Measurements from ENCODE around the gene RNF187.

RNF187 gene
- long read RNA-seq, donor 1, transcript RNF187-201 (4 exons, 3,017 nt) = major isoform, 48 of 53 reads
- long read RNA-seq, donor 1, partial matches to known transcripts = 0 of 53 reads
- long read RNA-seq, donor 1, other reads (novel, unspliced or antisense) = 5 of 53 reads
- long read RNA-seq, donor 2, transcript RNF187-201 (4 exons, 3,017 nt) = major isoform, 33 of 38 reads
- long read RNA-seq, donor 2, partial matches to known transcripts = 0 of 38 reads
- long read RNA-seq, donor 2, other reads (novel, unspliced or antisense) = 5 of 38 reads
- long read RNA-seq, donor 3, transcript RNF187-201 (4 exons, 3,017 nt) = major isoform, 13 of 13 reads
- long read RNA-seq, donor 3, partial matches to known transcripts = 0 of 13 reads
- long read RNA-seq, donor 3, other reads (novel, unspliced or antisense) = 0 of 13 reads
- long read RNA-seq, donor 4, transcript RNF187-201 (4 exons, 3,017 nt) = major isoform, 22 of 28 reads
- long read RNA-seq, donor 4, partial matches to known transcripts = 0 of 28 reads
- long read RNA-seq, donor 4, other reads (novel, unspliced or antisense) = 6 of 28 reads
- long read RNA-seq, donor 5, transcript RNF187-201 (4 exons, 3,017 nt) = major isoform, 71 of 71 reads
- long read RNA-seq, donor 5, partial matches to known transcripts = 0 of 71 reads
- long read RNA-seq, donor 5, other reads (novel, unspliced or antisense) = 0 of 71 reads
- long read RNA-seq, donor 6, transcript RNF187-201 (4 exons, 3,017 nt) = major isoform, 42 of 56 reads
- long read RNA-seq, donor 6, partial matches to known transcripts = 0 of 56 reads
- long read RNA-seq, donor 6, other reads (novel, unspliced or antisense) = 14 of 56 reads
- long read RNA-seq, donor 7, transcript RNF187-201 (4 exons, 3,017 nt) = major isoform, 49 of 61 reads
- long read RNA-seq, donor 7, partial matches to known transcripts = 12 of 61 reads
- long read RNA-seq, donor 7, other reads (novel, unspliced or antisense) = 0 of 61 reads
- long read RNA-seq, donor 8, transcript RNF187-201 (4 exons, 3,017 nt) = major isoform, 34 of 75 reads
- long read RNA-seq, donor 8, partial matches to known transcripts = 32 of 75 reads
- long read RNA-seq, donor 8, other reads (novel, unspliced or antisense) = 9 of 75 reads

- no peak for DNase-seq
Measured at GRCh38 chr1:228487336-228488124, at the start of gene RNF187. Gene RNF187 (plus strand): TSS chr1:228487382.

DNA sequence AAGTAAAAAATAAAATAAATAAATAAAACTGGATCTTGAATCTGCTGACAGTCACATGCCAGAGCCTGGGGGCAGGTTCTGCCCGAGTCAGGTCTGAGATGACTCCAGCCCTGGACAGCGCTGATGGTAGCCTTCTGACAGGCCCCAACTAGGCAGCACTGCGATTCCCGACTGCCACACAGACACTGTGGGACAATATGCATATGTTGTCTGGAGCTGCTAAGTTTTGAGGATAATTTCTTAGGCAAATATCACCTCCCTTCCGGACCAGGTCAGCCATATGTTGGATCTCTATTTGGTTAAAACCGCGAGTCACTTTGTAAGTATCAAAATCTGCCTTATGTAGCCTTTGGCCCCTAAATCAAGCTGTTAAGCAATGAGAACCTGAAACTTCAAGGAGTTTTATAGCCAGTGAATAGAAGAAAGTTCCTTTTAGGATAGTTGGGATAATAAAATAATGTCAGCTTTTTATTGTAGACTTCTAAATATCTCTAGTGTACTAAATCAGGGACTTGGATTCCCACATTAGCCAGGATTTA lies 49.7 kb upstream of the RNF187 start:
- no peak for DNase-seq

DNA sequence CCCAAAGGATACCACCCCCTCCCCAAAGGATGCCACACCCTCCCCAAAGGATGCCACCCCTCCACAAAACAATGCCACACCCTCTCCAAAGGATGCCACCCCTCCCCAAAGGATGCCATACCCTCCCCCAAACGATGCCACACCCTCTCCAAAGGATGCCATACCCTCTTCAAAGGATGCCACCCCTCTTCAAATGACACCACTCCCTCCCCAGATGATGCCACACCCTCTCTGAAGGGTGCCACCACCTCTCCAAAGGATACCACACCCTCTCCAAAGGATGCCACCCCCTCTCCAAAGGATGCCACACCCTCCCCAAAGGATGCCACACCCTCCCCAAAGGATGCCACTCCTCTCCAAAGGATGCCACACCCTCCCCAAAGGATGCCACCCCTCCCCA lies 48.9 kb upstream of the RNF187 start:
- DNase-seq = no peak

DNA sequence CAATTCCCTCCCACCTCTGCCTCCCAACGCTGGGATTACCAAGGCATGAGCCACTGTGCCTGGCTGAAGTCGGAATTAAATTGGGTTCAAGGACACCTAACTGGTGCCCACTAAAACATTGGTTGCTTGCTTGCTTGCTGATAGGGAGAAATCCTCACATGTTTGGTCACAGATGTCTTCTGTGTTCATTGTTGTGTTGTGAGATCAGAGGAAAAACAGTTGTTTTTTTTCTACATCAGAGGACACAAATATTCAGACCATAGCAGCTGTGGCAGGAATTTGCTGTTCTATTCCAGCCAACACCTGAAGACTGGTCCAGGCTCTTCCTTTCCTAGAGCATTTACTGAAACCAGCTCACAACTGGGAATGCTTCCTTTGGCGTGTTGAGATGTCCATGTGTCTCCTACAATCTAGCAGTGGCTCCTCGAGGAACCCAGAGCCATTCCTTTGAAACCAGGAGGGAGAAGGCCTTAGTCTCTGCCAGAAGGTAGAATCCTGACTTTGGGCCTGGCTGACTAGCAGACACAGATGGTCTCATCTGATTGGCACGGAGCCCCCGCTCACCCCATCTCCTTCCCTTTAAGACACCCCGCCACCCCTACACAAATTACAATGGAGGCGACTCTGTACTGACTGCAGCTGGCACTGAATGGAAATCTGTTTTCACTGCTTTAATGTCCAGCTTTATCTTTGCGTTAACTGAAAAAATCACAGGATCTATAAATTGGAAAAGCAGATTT lies 46.3 kb upstream of the RNF187 start:
- DNase-seq = no peak

DNA sequence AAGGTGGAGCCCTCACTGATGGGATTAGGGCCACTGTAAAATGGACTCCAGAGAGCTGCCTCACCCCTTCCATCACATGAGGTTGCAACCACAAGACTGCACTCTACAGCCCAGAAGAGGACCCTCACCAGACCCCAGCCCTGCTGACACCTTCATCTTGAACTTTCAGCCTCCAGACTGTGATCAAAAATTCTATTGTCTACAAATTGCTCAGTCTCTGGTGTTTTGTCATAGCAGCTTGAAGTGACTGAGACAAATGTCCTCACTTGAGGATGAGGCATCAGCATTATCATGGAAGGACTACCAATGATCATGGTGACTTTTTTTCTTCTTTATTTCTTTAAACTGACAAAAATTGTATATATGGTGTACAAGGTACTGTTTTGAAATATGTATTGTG lies 43.8 kb upstream of the RNF187 start:
- DNase-seq = no peak

- no peak for DNase-seq
Measured at GRCh38 chr1:228445490-228445842, 41.7 kb upstream of the RNF187 start.

GRCh38 chr1:228445843-228446650 lies 41.1 kb upstream of the RNF187 start:
- DNase-seq = peak; percentile 64

GRCh38 chr1:228446852-228447251 lies 40.3 kb upstream of the RNF187 start:
- DNase-seq = no peak

DNA sequence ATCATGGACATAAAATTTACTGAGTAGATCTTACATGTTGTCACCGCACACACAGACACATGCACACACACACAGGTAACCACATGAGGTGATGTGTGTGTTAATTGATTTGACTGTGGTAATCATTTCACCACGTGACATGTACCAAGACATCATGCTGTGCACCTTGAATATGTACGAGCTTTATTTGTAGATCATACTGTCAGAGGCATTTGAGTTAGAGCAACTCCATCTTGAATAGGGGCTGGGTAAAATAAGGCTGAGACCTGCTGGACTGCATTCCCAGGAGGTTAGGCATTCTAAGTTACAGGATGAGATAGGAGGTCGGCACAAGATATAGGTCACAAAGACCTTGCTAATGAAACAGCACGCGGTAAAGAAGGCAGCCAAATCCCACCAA lies 38.8 kb upstream of the RNF187 start:
- no peak for DNase-seq

- no peak for DNase-seq
Measured at GRCh38 chr1:228450200-228450599, 37.0 kb upstream of the RNF187 start.

DNA sequence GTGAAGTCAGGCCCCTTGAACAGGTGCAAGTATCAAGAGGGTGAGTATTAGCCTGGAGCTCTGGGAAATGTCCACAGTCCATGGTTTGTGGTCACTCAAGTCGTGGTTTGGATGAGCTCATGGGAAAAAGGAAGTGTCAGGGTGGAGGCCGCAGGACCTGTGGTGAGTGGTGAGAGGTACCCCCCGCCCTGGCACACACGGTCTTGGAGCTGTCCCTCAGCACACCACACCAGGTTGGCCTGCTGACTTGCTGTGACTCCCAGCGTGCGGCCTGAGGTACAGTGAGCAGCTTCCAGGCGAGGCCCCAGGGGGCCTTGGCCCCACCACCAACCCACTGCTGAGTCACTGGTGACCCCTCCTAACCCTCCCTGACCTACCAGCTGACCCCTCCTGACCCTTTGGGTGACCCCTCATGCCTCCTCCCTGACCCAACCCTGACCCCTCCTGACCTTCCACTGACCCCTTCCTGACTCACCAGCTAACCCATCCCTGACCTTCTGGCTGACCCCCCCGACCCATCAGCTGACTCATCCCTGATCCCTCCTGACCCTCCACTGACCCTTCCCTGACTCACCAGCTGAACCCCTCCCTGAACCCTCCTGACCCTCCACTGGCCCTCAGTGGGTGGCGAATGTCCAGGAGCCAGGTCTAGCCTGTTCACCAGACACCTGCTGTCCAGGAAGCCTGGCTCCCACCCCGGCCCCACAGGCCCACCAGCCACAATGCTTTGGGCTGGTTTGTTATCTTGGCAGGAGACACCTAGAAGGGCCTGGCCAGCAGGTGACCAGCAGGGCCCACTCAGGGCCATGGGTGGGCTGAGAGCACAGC lies 34.8 kb upstream of the RNF187 start:
- DNase-seq = no peak

DNA sequence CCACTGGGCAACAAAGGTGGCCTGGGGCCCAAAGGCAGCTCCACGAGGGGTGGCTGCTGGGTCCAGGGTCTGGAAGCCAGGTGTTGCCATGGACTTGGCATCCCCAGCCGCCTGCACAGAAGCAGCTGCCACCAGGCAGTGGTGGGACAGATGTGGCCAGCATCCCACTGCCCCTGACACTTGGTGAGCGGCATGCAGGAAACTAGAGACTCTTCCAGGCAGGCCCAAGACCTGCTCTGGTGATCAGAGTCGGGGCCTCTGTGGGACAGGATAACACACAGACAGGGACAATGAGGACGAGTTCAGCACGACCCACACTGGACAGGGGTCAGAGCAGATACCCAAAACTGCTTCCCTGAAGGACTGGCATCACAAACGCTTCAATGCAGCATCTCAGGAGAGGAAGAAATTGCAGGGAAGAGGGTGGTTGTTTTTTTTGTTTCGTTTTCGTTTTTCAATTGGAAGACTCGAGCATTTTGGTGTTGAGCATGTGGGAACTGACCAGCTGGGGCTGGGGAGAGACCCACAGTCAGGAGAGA lies 34.1 kb upstream of the RNF187 start:
- no peak for DNase-seq

DNA sequence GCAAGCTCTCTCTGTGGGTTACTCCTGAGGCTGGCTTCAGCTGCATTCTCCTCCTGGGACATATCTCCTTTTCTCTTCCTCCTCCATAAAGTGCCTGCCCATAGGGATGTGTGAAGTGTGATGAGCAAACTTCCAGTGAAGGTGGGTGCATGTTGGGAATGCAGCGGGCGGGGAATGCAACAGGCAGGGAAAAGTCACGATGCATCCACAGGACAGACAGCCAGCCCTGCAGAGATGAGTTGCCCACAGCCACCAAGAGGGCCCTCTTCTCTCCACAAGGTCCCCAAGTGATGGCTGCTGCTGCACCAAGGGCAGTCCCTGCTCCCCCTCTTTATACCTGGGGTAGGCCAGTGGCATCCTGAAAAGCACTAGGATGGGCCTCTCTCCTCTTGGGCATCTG lies 33.6 kb upstream of the RNF187 start:
- no peak for DNase-seq

DNA sequence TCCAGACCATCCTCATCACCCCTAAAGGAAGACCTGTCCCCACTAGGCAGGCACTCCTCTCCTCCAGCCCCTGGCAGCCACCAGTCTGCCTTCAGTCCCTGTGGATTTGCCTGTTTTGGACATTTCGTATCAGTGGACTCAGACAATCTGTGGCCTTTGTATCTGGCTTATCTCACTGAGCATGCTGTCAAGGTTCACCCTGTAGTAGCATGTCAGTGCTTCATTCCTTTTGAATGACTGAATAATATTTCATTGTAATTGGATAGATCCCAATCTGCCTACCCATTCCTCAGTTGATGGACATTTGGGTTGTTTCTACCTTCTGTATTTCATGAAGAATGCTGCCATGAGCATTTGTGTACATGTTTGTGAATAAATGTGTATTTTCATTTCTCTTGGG lies 32.9 kb upstream of the RNF187 start:
- no peak for DNase-seq

DNA sequence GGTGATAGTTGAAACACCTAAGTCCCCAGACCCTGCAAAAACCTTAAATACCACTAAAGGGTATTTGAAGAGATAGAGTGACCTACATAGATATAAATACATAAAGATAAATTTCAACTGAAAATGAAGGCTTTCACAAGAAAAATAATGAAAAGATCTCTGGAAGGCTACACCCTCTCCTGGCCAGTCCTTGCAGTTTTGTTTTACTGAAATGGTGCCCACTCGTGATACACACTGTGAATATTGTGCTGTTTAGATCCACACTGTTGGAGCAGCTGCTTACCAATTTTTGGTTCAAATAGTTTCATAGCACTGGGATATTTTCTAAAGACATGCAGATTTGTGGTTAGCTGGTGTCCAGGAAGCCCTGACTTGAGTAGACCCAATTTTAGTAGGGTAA lies 31.5 kb upstream of the RNF187 start:
- DNase-seq = no peak

DNA sequence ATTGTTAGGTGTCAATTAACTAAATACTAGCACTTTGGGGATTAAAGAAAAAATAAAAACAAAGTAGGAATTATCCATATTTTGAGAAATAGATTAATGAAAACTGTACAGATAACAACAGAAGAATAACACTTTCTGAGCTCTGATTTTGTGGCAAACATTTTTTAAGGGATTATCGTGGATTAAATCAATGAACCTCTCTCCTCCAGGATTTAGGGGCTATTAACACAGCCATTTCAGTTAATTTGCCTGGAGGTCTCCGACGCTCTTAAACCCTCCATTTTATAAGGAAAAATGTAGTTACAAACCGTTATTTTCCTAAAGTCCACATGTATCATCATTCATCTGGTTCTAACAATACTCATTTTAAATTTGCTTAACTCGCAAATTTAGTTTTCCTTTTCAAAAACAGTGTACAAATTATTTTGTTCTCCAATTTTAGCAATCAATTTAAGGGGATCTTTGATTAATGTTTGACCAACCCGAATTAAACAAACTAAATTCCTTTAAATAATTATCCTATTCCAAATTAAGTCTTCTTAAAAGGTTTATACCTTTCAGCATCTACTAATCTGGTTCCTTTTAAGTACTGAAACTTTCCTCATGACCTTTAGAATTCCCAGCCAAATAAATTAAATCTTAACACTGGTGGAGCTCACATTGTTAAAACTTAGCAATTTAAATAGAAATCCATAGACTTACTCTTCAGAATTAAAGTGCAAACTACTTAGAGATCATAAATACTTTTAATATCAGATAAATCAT lies 30.7 kb upstream of the RNF187 start:
- DNase-seq = no peak

- no peak for DNase-seq
Measured at GRCh38 chr1:228457017-228457395, 30.2 kb upstream of the RNF187 start.

DNA sequence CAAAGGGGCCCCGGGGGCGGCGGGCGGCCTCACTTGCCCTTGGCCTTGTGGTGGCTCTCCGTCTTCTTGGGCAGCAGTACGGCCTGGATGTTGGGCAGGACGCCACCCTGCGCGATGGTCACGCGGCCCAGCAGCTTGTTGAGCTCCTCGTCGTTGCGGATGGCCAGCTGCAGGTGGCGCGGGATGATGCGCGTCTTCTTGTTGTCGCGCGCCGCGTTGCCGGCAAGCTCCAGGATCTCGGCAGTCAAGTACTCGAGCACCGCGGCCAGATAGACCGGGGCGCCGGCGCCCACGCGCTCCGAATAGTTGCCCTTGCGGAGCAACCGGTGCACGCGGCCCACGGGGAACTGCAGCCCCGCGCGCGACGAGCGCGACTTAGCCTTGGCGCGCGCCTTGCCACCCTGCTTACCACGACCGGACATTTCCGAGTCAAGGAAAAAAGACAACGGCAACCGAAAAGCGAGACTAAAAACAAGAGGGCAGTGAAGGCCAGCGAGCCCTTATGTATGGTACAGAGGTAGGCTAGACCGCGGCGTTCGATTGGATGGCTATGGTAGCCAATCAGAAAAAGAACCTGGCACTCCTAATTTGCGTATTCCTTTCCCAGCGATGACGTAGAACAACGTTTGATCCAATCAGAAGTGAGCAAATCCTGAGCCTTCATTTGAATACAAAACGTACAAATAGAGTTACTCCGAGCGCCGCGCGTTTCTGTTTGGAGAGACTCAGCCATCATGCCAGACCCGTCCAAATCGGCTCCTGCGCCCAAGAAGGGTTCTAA lies 29.6 kb upstream of the RNF187 start:
- peak; percentile 97 for DNase-seq

Measured in right kidney (tissue), 9 donors.